NCI-H2171 treated with DMSO at 0.1 percent for 48 hours (cell line): ENCODE results near the gene ISG20L2.

Source experiments
- DNase-seq: peaks from one replicate; lab custom pipeline; 2025; lab: John Stamatoyannopoulos, UW

The ISG20L2 gene

GRCh38 chr1:156706657-156707416 is 21.7 kb downstream of the ISG20L2 start:
- DNase-seq, result peak; percentile 72

- DNase-seq, result peak; percentile 94
These were observed 22.5 kb downstream of the ISG20L2 start for GRCh38 chr1:156705918-156706656.

- DNase-seq, result peak; percentile 74
These were observed 23.1 kb downstream of the ISG20L2 start, which contains the start of gene CRABP2 for GRCh38 chr1:156705321-156705917. TSS of gene CRABP2 (minus strand) at chr1:156705583. CDS start at chr1:156705446, 137 bp downstream.

GRCh38 chr1:156704930-156705320 is 23.6 kb downstream of the ISG20L2 start:
- no peak for DNase-seq

- DNase-seq, result no peak
These were observed 24.3 kb downstream of the ISG20L2 start for GRCh38 chr1:156704166-156704711.

GRCh38 chr1:156703741-156704140 is 24.8 kb downstream of the ISG20L2 start:
- no peak for DNase-seq

- no peak for DNase-seq
These were observed 25.2 kb downstream of the ISG20L2 start for GRCh38 chr1:156703336-156703735.

- DNase-seq, result no peak
These were observed 27.6 kb downstream of the ISG20L2 start for GRCh38 chr1:156700736-156701531.

GRCh38 chr1:156698995-156699394 is 29.6 kb downstream of the ISG20L2 start:
- DNase-seq, result no peak

- DNase-seq, result no peak
These were observed 31.1 kb downstream of the ISG20L2 start for GRCh38 chr1:156697481-156697880.

GRCh38 chr1:156696755-156697154 is 31.8 kb downstream of the ISG20L2 start:
- DNase-seq, result no peak

- no peak for DNase-seq
These were observed 33.9 kb downstream of the ISG20L2 start for GRCh38 chr1:156694690-156694962.

- no peak for DNase-seq
These were observed 34.5 kb downstream of the ISG20L2 start for GRCh38 chr1:156693848-156694689.

- DNase-seq, result peak; percentile 70
These were observed 35.4 kb downstream of the ISG20L2 start for GRCh38 chr1:156692925-156693847.

- DNase-seq, result no peak
These were observed 36.1 kb downstream of the ISG20L2 start for GRCh38 chr1:156692441-156692924.

- no peak for DNase-seq
These were observed 36.7 kb downstream of the ISG20L2 start for GRCh38 chr1:156691665-156692440.

- no peak for DNase-seq
These were observed 37.4 kb downstream of the ISG20L2 start for GRCh38 chr1:156691191-156691590.

- DNase-seq, result no peak
These were observed 37.9 kb downstream of the ISG20L2 start for GRCh38 chr1:156690675-156691036.
